GM12878 (cell line): ENCODE data around the gene LRRC27. TPM values are rescaled to one million over a fixed set of nuclear protein-coding genes. Genes with fewer than 3 reads are reported as not detected.

Source experiments
- ATAC-seq: fragments of 200-7000 bp; cut with Tn5 transposase; 3 replicates; pipeline ENCODE4 v1.9.1; 2020; ENCODE audit warnings: mild to moderate bottlenecking, moderate library complexity
- BruUV-seq: library from RNA; stranded (reverse); fragments of 400-500 nt; replicated peaks from 2 replicates; lab custom pipeline; 2021; lab: Mats Ljungman, UMichigan
- CTCF ChIA-PET: fragments of 300-600 bp; sonication (Branson Sonifier 250); formaldehyde crosslinking; extraction: SDS; loops from one replicate; lab custom pipeline; 2021; ENCODE audit warnings: inconsistent platforms; lab: Yijun Ruan, JAX
- POLR2A ChIA-PET: fragments of 350-600 bp; formaldehyde crosslinking; extraction: SDS; loops from one replicate; lab custom pipeline; 2021; ENCODE audit warnings: inconsistent platforms; lab: Charles Lee
- RAD21 ChIA-PET: fragments of 300-600 bp; sonication (Branson Sonifier 250); formaldehyde crosslinking; loops from one replicate; lab custom pipeline; 2023; ENCODE audit warnings: antibody characterized with exemption; ENCODE audit not compliant: unreplicated experiment; lab: Charles Lee
- SMC1A ChIA-PET: fragments of 300-600 bp; sonication (Branson Sonifier 250); formaldehyde crosslinking; loops from one replicate; lab custom pipeline; 2023; ENCODE audit not compliant: unreplicated experiment, uncharacterized antibody; lab: Charles Lee
- DNase-seq: peaks from one replicate; pipeline ENCODE4 v3.0.0-alpha.2; 2011; ENCODE audit warnings: low read depth, low spot score
- FAIRE-seq: peaks from 3 replicates; lab custom pipeline; 2011; peaks lifted over from hg19 to GRCh38; lab: Jason Lieb, UNC
- H2AFZ ChIP-seq: 2 replicates; pipeline ENCODE4 v1.6.0; 2011; ENCODE audit warnings: low read depth, low read length, control low read depth; ENCODE audit not compliant: control insufficient read depth
- H3K27ac ChIP-seq: 2 replicates; pipeline ENCODE4 v1.5.1; 2011; ENCODE audit warnings: control low read depth; ENCODE audit not compliant: control insufficient read depth, insufficient read depth
- H3K27me3 ChIP-seq, 2 experiments: replicated peaks in 1 of 2; 2 replicates each; pipeline versions ENCODE4 v1.6.0 to v1.6.1; 2011; ENCODE audit warnings: low read length in 1 of 2; ENCODE audit not compliant: control insufficient read depth in 2 of 2, insufficient read depth in 2 of 2
- H3K36me3 ChIP-seq, 2 experiments: 2 replicates each; pipeline ENCODE4 v1.5.1; 2011; ENCODE audit warnings: low read length in 1 of 2; ENCODE audit not compliant: control insufficient read depth in 2 of 2, insufficient read depth in 2 of 2
- H3K4me1 ChIP-seq: 2 replicates; pipeline ENCODE4 v1.6.1; 2011; ENCODE audit warnings: mild to moderate bottlenecking, low read length, moderate library complexity, mixed read lengths; ENCODE audit not compliant: control insufficient read depth, insufficient read depth
- H3K4me2 ChIP-seq: 2 replicates; pipeline ENCODE4 v1.6.0; 2011; ENCODE audit warnings: control low read depth; ENCODE audit not compliant: control insufficient read depth, insufficient read depth
- H3K4me3 ChIP-seq: fragments of 200-600 bp; sonication (generic); 2 replicates; pipeline ENCODE4 v1.5.1; 2016
- H3K79me2 ChIP-seq: 2 replicates; pipeline ENCODE4 v1.6.0; 2011; ENCODE audit warnings: low read length; ENCODE audit not compliant: control insufficient read depth, insufficient read depth
- H3K9ac ChIP-seq: 2 replicates; pipeline ENCODE4 v1.8.0; 2011; ENCODE audit warnings: low read length, control low read depth, mixed read lengths; ENCODE audit not compliant: control insufficient read depth, insufficient read depth
- H3K9me3 ChIP-seq: replicated peaks from 3 replicates; pipeline ENCODE4 v1.5.1; 2011; ENCODE audit warnings: mild to moderate bottlenecking, low read length; ENCODE audit not compliant: control insufficient read depth, insufficient read depth
- H4K20me1 ChIP-seq: 2 replicates; pipeline ENCODE4 v1.6.0; 2011; ENCODE audit not compliant: control insufficient read depth, insufficient read depth
- MAX ChIP-seq: IDR thresholded peaks from 2 replicates; pipeline ENCODE4 v1.6.1; 2012; ENCODE audit warnings: low read depth, low read length, improper control_type of control experiment
- NFIC ChIP-seq: IDR thresholded peaks from 2 replicates; pipeline ENCODE4 v1.6.1; 2012; ENCODE audit warnings: low read depth, mild to moderate bottlenecking, inconsistent platforms, low read length, moderate library complexity
- POLR2AphosphoS5 ChIP-seq: IDR thresholded peaks from 2 replicates; pipeline ENCODE4 v1.6.1; 2011; ENCODE audit warnings: mild to moderate bottlenecking, low read length, inconsistent platforms
- SUZ12 ChIP-seq: fragments of 200-600 bp; sonication (generic); IDR thresholded peaks from one replicate; pipeline ENCODE4 v1.6.1; 2018; ENCODE audit warnings: antibody characterized with exemption, mild to moderate bottlenecking; ENCODE audit not compliant: unreplicated experiment
- TARDBP ChIP-seq: IDR thresholded peaks from 2 replicates; pipeline ENCODE4 v1.6.1; 2016; ENCODE audit warnings: borderline replicate concordance
- YY1 ChIP-seq: IDR thresholded peaks from 2 replicates; pipeline ENCODE4 v1.6.1; 2011; ENCODE audit warnings: low read depth, mild to moderate bottlenecking, low read length
- ZBTB11 ChIP-seq: fragments of 450-650 bp; formaldehyde crosslinking; IDR thresholded peaks from 2 replicates; pipeline ENCODE4 v1.5.0; 2022; ENCODE audit warnings: mild to moderate bottlenecking, missing genetic modification characterization
- ZBTB33 ChIP-seq: fragments of 450-650 bp; IDR thresholded peaks from 2 replicates; pipeline ENCODE4 v1.6.1; 2017; ENCODE audit warnings: mild to moderate bottlenecking
- ZNF622 ChIP-seq: fragments of 450-650 bp; IDR thresholded peaks from 2 replicates; pipeline ENCODE4 v1.6.1; 2017; ENCODE audit warnings: mild to moderate bottlenecking, inconsistent platforms
- WGBS: methylation state at CpG from one replicate; pipeline ENCODE4 v1.1.6; 2016; ENCODE audit warnings: low lambda C conversion rate; ENCODE audit not compliant: insufficient replicate concordance, insufficient coverage; ENCODE audit errors: missing lambda C conversion rate; 5-methylcytosine and 5-hydroxymethylcytosine counted together
- in situ Hi-C: fragments of 300-500 bp; cut with MboI; formaldehyde crosslinking; loops from 9 replicates; pipeline ENCODE4 v1.14.3; 2018; ENCODE audit warnings: mixed read lengths
- intact Hi-C: fragments of 100-400 bp; cut with micrococcal nuclease; formaldehyde crosslinking; loops from one replicate; pipeline ENCODE4 v1.14.2; 2022; ENCODE audit not compliant: unreplicated experiment
- polyA plus RNA-seq, 11 experiments: library from polyadenylated mRNA; depleted of rRNA in 4 of 11; unstranded in 6 of 11; stranded (reverse) in 5 of 11; fragments of >200 nt; fragmentation: Nextera tagmentation in 4 of 11; fragmentation: Illumina TruSeq in 1 of 11; extraction: Ambion mirVana in 4 of 11; extraction: Trizol in 1 of 11; gene quantifications; 1 replicate in 1 of 11; 2 replicates in 10 of 11; pipeline versions ENCODE4 v1.2.1 to v1.2.3, GENCODE V29; 2011 to 2016; ENCODE audit warnings: inconsistent platforms in 2 of 11, missing spikeins in 2 of 11, low read depth in 1 of 11
- total RNA-seq, 4 experiments: library from RNA; depleted of rRNA in 3 of 4; stranded (reverse); fragments of >200 nt in 3 of 4; fragmentation: Illumina TruSeq in 1 of 4; extraction: Trizol in 1 of 4; gene quantifications; 2 replicates each; pipeline versions ENCODE4 v1.2.1 to v1.2.3, GENCODE V29; 2013 to 2021

Gene LRRC27
- total and polyA plus RNA-seq, 10 of the 15 experiments (the other 5 are each of a cell fraction or from before 2014, with no cell fraction given) = 0.48 to 6.9 (median 4.7) TPM

GRCh38 chr10:132330486-132330833, 1.5 kb upstream of the LRRC27 start:
- Histone ChIP-seq H3K9me3 (peaks cover 1% of the 10 kb centered on the region; the same call in 1 of the 3 replicates), H3K4me2 (peak overlapping the region; percentile 96), H2AFZ (no peak overlapping the region; the same call in 1 of the 2 replicates), H4K20me1 (no peaks in the 10 kb centered on the region), H3K27ac (peak overlapping the region; percentile 91), H3K4me3 (peak overlapping the region; percentile 100), H3K27me3 (no peaks in the 10 kb centered on the region), H3K4me1 (peaks cover 13% of the 10 kb centered on the region), H3K36me3 (no peaks in the 10 kb centered on the region), H3K79me2 (peaks cover 31% of the 10 kb centered on the region), H3K9ac (peak overlapping the region; percentile 64; the same call in 1 of the 2 replicates)
- TF ChIP-seq SUZ12 = no peak
- TF ChIP-seq ZNF622 = no peak
- no peak for TF ChIP-seq POLR2AphosphoS5
- no peak for TF ChIP-seq NFIC
- TF ChIP-seq ZBTB33 = no peak
- no peak for TF ChIP-seq ZBTB11
- TF ChIP-seq MAX = no peak
- no peak for TF ChIP-seq TARDBP
- no peak for TF ChIP-seq YY1
- WGBS = 63% methylated on average over 8 of the region's 8 CpGs
- ATAC-seq (no peak), DNase-seq (no peak), FAIRE-seq (no peak)
- SMC1A ChIA-PET = no interaction called here
- CTCF ChIA-PET = no interaction called here
- intact Hi-C loops = loop anchor here (5.0 kb wide), 1 partner anchor 428 kb away; the partner anchor contains the start of gene PPP2R2D
- BruUV-seq = no TSS peak
- POLR2A ChIA-PET = interaction anchor here (0.6 kb wide), 1 partner anchor 1437 kb away, joined by 3 read pairs; no protein-coding TSS in a partner anchor
- in situ Hi-C loops = loop anchor here (10.0 kb wide), 1 partner anchor 426 kb away; the partner anchor contains the start of gene PPP2R2D
- RAD21 ChIA-PET = no interaction called here
